HUES48 (cell line): ENCODE results near the gene MUC5AC.

Experiments used
- H3K27ac ChIP-seq: one replicate; pipeline ENCODE4 v1.7.0; 2013; ENCODE audit warnings: low read depth, low read length, inconsistent platforms
- H3K27me3 ChIP-seq: 2 replicates; pipeline ENCODE4 v1.6.1; 2013; ENCODE audit warnings: mild to moderate bottlenecking, low read length; ENCODE audit not compliant: control insufficient read depth, insufficient read depth
- H3K36me3 ChIP-seq: 2 replicates; pipeline ENCODE4 v1.6.1; 2013; ENCODE audit warnings: low read length; ENCODE audit not compliant: control insufficient read depth, insufficient read depth
- H3K4me1 ChIP-seq: 2 replicates; pipeline ENCODE4 v1.6.1; 2013; ENCODE audit warnings: mild to moderate bottlenecking, low read length; ENCODE audit not compliant: control insufficient read depth, insufficient read depth
- H3K4me3 ChIP-seq: 2 replicates; pipeline ENCODE4 v1.5.1; 2013; ENCODE audit warnings: mild to moderate bottlenecking, low read depth, low read length
- H3K9ac ChIP-seq: 2 replicates; pipeline ENCODE4 v1.6.1; 2013; ENCODE audit warnings: mild to moderate bottlenecking, low read depth, low read length, moderate library complexity
- H3K9me3 ChIP-seq: 2 replicates; pipeline ENCODE4 v1.6.1; 2013; ENCODE audit warnings: low read length; ENCODE audit not compliant: control insufficient read depth, insufficient read depth

MUC5AC gene

DNA sequence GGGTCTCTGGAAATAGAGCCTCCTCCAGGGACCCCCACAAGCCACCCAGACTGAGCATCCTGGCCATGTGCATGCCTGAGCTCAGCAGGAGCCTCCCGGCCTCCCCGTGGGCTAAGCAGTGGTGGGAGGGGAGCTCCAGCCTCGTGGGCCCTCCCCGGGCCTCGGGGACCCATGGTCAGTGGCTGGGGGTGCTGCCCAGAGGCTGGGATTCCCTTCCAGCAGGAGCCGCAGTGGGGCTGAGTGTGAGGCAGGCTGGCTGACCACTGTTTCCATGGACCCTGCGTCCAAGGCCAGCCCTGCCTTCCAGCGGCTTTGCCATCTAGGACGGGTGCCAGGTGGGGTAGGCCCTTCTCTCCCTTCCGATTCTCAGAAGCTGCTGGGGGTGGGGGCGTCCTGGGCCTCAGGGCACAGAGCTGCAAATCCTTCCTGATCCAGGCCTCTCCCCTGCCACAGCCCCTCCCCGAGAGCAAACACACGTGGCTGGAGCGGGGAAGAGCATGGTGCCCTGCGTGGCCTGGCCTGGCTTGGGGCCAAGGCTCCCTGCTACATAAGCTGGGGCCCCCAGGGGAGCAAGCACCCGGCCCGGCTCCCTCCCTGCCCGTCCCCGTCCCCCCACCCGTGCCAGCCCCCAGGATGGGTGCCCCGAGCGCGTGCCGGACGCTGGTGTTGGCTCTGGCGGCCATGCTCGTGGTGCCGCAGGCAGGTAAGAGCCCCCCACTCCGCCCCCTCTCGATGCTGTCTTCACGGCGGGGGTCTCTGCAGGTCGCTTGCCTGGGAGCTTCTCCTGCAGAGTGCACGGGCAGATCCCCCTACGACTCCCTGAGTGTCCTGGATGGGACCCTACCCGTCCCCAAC lies 65.0 kb downstream of the MUC5AC start, which contains the start of gene MUC5B:
Gene MUC5B (plus strand): TSS at position 576 of the 855 bp plus-strand sequence. CDS start 58 bp downstream, at position 634.
- Histone ChIP-seq H3K27me3 (no peaks in the 10 kb centered on the region), H3K4me3 (no peak within 1 kb of the TSS), H3K27ac (no peak within 1 kb of the TSS), H3K9ac (no peak within 1 kb of the TSS), H3K36me3 (no peaks in the 10 kb centered on the region), H3K9me3 (no peaks in the 10 kb centered on the region), H3K4me1 (no peaks in the 10 kb centered on the region; the same call in 1 of the 2 replicates)

GRCh38 chr11:1223346-1224110 lies 65.8 kb downstream of the MUC5AC start:
- Histone ChIP-seq H3K9me3 (no peaks in the 10 kb centered on the region), H3K27ac (no peak overlapping the region), H3K9ac (no peak overlapping the region), H3K36me3 (no peaks in the 10 kb centered on the region), H3K4me3 (no peak overlapping the region), H3K27me3 (no peaks in the 10 kb centered on the region), H3K4me1 (no peaks in the 10 kb centered on the region; the same call in 1 of the 2 replicates)

DNA sequence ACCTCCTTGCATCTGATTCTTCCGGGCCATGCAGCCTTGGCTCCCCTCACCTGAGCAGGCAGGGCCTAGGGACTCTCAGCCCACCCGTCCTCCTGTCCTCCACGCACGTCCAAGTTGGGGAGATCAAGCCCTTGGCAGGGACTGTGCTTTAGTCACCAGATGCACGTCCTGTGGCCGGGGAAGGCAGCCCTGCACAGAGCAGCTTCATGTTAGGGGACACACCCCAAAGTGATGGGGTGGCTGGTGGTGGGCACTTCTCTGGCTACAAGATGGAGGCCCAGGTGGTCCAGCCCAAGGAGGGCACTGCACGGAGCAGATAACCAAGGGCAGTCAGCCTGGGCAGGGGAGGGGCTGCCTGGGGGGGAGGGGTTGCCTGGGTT lies 66.3 kb downstream of the MUC5AC start:
- Histone ChIP-seq H3K4me1 (no peaks in the 10 kb centered on the region; the same call in 1 of the 2 replicates), H3K9ac (no peak overlapping the region), H3K4me3 (no peak overlapping the region), H3K9me3 (no peaks in the 10 kb centered on the region), H3K27ac (no peak overlapping the region), H3K27me3 (no peaks in the 10 kb centered on the region), H3K36me3 (no peaks in the 10 kb centered on the region)

DNA sequence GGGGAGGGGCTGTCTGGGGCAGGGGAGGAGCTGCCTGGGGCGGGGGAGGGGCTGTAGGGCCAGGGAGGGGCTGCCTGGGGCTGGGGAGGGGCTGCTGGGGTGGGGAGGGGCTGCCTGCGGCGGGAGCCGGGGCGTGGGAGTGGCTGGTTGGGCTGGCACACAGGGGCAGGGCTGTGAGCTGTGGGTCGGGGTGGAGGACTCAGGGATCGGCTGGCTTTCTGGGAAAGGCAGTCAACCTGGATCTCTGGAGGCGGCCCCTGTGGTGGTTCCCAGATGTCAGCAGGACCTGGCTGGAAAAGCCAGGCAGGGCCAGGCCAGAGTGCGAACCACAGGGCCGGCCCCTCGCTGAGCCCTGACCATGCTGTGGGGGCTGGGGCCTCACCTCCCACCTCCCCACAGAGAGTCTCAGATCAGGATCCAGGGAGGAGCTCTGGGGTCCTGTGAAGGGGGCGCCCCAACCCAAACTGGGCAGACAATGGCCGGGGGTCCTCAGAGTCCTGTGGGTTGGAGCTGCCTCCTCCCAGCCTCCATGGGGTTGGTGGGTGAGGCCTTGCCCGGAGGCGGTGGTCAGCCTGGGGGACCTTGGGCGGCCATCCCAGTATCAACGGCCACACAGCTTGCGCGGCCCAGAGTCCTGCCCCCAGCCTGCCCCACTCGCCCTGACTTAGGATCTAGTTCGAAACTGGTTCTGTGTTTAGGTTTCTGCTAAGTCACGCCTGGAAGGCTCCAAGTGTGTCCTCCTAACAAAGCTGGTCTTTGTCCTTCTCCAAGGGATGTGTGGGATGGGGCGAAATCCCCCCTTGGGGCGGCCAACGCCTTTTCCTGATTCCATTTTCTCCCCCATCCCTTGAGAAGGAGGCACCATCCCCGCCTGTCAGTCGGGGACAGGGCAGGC lies 67.0 kb downstream of the MUC5AC start:
- H3K27me3 ChIP-seq, result no peaks in the 10 kb centered on the region

DNA sequence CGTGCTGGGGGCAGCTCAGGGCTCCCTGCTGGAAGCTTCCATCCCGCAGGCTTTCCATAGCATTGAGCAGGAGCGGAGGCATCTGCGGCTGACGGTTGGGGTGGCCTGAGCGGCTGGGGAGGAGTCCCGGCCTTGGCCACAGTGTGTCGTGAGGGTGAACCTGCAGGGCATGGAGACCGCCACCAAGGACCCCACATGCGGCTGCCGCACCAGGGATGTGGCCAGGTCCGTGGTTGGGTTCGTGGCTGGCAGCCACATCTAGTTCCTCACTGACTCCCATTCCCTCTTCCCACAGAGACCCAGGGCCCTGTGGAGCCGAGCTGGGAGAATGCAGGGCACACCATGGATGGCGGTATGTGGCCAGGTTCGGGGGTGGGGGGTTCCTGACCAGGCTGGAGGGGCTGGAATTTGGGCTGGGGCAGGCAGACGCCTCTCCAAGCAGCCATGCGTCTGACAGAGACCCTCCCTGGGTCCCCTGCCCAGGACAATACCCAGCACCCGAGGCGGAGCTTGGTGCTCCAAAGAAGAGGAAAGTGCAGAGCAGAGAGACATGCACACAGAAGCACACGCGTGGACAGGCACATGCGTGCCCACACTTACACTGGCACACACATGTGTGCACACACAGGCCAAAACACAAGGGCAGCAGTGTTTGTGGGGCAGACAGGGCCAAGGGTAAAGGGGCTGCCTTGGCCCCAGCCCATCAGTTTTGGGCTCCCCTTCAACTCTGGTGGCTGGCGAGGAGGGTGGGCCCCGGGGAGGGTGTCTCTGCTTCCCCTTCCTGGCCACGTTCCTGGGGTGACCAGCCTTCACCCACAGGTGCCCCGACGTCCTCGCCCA lies 67.9 kb downstream of the MUC5AC start:
- Histone ChIP-seq H3K27ac (no peak overlapping the region), H3K4me3 (no peak overlapping the region), H3K27me3 (no peaks in the 10 kb centered on the region), H3K9ac (no peak overlapping the region), H3K36me3 (no peaks in the 10 kb centered on the region), H3K9me3 (no peaks in the 10 kb centered on the region), H3K4me1 (no peaks in the 10 kb centered on the region; the same call in 1 of the 2 replicates)

More for the DNA sequence above, 67.0 kb downstream of the MUC5AC start:
- Histone ChIP-seq H3K36me3 (no peaks in the 10 kb centered on the region), H3K4me3 (no peak overlapping the region), H3K9ac (no peak overlapping the region), H3K4me1 (no peaks in the 10 kb centered on the region; the same call in 1 of the 2 replicates), H3K27ac (no peak overlapping the region), H3K9me3 (no peaks in the 10 kb centered on the region)

- Histone ChIP-seq H3K36me3 (no peaks in the 10 kb centered on the region), H3K9ac (no peak overlapping the region), H3K4me1 (no peaks in the 10 kb centered on the region; the same call in 1 of the 2 replicates), H3K4me3 (no peak overlapping the region), H3K27me3 (no peaks in the 10 kb centered on the region), H3K27ac (no peak overlapping the region), H3K9me3 (no peaks in the 10 kb centered on the region)
These were observed 68.7 kb downstream of the MUC5AC start for GRCh38 chr11:1226226-1226985.

- H3K9ac ChIP-seq, result no peak overlapping the region
- no peaks in the 10 kb centered on the region; the same call in 1 of the 2 replicates for H3K4me1 ChIP-seq
- no peak overlapping the region for H3K4me3 ChIP-seq
- H3K9me3 ChIP-seq, result no peaks in the 10 kb centered on the region
- no peak overlapping the region for H3K27ac ChIP-seq
- no peaks in the 10 kb centered on the region for H3K27me3 ChIP-seq
- H3K36me3 ChIP-seq, result no peaks in the 10 kb centered on the region
These were observed 69.3 kb downstream of the MUC5AC start for GRCh38 chr11:1226986-1227550.

GRCh38 chr11:1227551-1228100 lies 69.9 kb downstream of the MUC5AC start:
- H3K4me3 ChIP-seq, result no peak overlapping the region
- no peaks in the 10 kb centered on the region for H3K9me3 ChIP-seq
- H3K9ac ChIP-seq, result no peak overlapping the region
- no peaks in the 10 kb centered on the region for H3K36me3 ChIP-seq
- H3K27me3 ChIP-seq, result no peaks in the 10 kb centered on the region
- H3K4me1 ChIP-seq, result no peaks in the 10 kb centered on the region; the same call in 1 of the 2 replicates
- H3K27ac ChIP-seq, result no peak overlapping the region

DNA sequence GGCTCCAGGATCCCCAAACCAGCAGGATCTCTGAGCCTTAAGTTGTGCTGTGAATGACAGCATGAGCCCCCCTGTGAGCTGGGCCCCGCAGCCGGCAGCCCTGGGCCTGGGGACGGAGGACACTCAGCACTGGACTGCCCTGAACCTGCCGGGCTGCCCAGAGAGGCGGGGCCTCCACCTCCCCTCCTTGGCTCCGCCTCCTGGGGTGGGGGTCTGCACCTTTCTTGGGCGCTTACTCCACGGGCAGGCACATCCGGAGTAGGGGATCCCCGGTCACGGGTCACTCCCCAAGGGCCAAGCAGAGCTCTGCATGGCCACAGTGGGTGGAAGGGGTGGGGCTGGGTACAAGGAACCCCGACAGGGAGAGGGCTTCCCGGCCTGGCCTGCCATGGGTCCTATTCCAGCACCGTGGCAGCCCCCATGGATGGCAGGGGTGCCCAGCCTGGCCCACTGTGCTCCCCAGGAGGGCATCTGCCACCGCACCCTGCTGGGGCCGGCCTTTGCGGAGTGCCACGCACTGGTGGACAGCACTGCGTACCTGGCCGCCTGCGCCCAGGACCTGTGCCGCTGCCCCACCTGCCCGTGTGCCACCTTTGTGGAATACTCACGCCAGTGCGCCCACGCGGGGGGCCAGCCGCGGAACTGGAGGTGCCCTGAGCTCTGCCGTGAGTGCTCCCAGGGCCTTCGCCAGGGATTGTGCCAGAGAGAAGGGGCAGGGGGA lies 70.5 kb downstream of the MUC5AC start:
- Histone ChIP-seq H3K27ac (no peak overlapping the region), H3K27me3 (no peaks in the 10 kb centered on the region), H3K36me3 (no peaks in the 10 kb centered on the region), H3K9ac (no peak overlapping the region), H3K4me3 (no peak overlapping the region), H3K9me3 (no peaks in the 10 kb centered on the region), H3K4me1 (no peaks in the 10 kb centered on the region; the same call in 1 of the 2 replicates)
